H1 (cell line): ENCODE data around the gene MYBPC2. TPM values are rescaled to one million over a fixed set of nuclear protein-coding genes. Genes with fewer than 3 reads are reported as not detected.
"Not testable (repeated sequence)": the region's sequence is repeated elsewhere in the genome, so short reads cannot be mapped to it uniquely, and the experiment has no call there.

Source experiments
- CTCF ChIA-PET: fragments of 300-600 bp; sonication (Branson Sonifier 250); formaldehyde crosslinking; loops from one replicate; lab custom pipeline; 2021; ENCODE audit not compliant: partially characterized antibody; lab: Charles Lee
- POLR2A ChIA-PET: fragments of 300-600 bp; sonication (Branson Sonifier 250); formaldehyde crosslinking; loops from one replicate; lab custom pipeline; 2021; ENCODE audit warnings: inconsistent platforms; ENCODE audit not compliant: partially characterized antibody; lab: Charles Lee
- DNase-seq, 2 experiments: peaks; one replicate each; pipeline versions ENCODE4 v3.0.0 to v3.0.0-alpha.2; 2010 to 2022; ENCODE audit warnings: low spot score in 2 of 2, low read depth in 1 of 2, mixed read lengths in 1 of 2
- FAIRE-seq: peaks from 2 replicates; lab custom pipeline; 2011; peaks lifted over from hg19 to GRCh38; lab: Jason Lieb, UNC
- H2AFZ ChIP-seq: 2 replicates; pipeline ENCODE4 v1.8.1; 2012; ENCODE audit warnings: low read length, inconsistent platforms
- H2AK5ac ChIP-seq: 2 replicates; pipeline ENCODE4 v1.6.1; 2013; ENCODE audit warnings: low read depth, low read length
- H2BK120ac ChIP-seq: replicated peaks from 2 replicates; pipeline ENCODE3; 2013; ENCODE audit warnings: low read depth, low read length, inconsistent platforms
- H2BK12ac ChIP-seq: 2 replicates; pipeline ENCODE4 v1.6.1; 2013; ENCODE audit warnings: low read depth, low read length
- H2BK15ac ChIP-seq: 2 replicates; pipeline ENCODE4 v1.6.1; 2013; ENCODE audit warnings: low read length
- H2BK20ac ChIP-seq: 2 replicates; pipeline ENCODE4 v1.6.1; 2013; ENCODE audit warnings: low read length
- H2BK5ac ChIP-seq: 2 replicates; pipeline ENCODE4 v1.6.1; 2013; ENCODE audit warnings: low read depth, low read length
- H3K14ac ChIP-seq: 2 replicates; pipeline ENCODE4 v1.6.1; 2013; ENCODE audit warnings: inconsistent platforms; ENCODE audit not compliant: insufficient read length
- H3K18ac ChIP-seq: 2 replicates; pipeline ENCODE4 v1.6.1; 2013; ENCODE audit warnings: low read length; ENCODE audit errors: extremely low read depth
- H3K23ac ChIP-seq: 2 replicates; pipeline ENCODE4 v1.6.1; 2013; ENCODE audit warnings: inconsistent platforms; ENCODE audit not compliant: insufficient read length
- H3K23me2 ChIP-seq: 2 replicates; pipeline ENCODE4 v1.6.1; 2013; ENCODE audit warnings: low read depth, low read length
- H3K27ac ChIP-seq: 2 replicates; pipeline ENCODE4 v1.6.1; 2011; ENCODE audit warnings: low read depth, low read length, inconsistent platforms
- H3K27me3 ChIP-seq, 4 experiments: replicated peaks in 1 of 4; 1 replicate in 1 of 4; 2 replicates in 3 of 4; pipeline versions ENCODE4 v1.6.1 to v1.8.1; 2011 to 2013; ENCODE audit warnings: low read length in 3 of 4, mild to moderate bottlenecking in 3 of 4, inconsistent platforms in 2 of 4, mixed read lengths in 2 of 4, moderate library complexity in 1 of 4; ENCODE audit not compliant: control insufficient read depth in 3 of 4, insufficient read depth in 3 of 4; ENCODE audit errors: extremely low read depth in 1 of 4
- H3K36me3 ChIP-seq, 4 experiments: 2 replicates each; pipeline versions ENCODE4 v1.6.1 to v1.8.1; 2011 to 2013; ENCODE audit warnings: mild to moderate bottlenecking in 4 of 4, low read length in 3 of 4, moderate library complexity in 2 of 4, control low read depth in 1 of 4, inconsistent platforms in 1 of 4; ENCODE audit not compliant: insufficient read depth in 4 of 4, control insufficient read depth in 2 of 4
- H3K4ac ChIP-seq: replicated peaks from 2 replicates; pipeline ENCODE3; 2013; ENCODE audit warnings: low read length, low read depth, mixed read lengths, inconsistent platforms; ENCODE audit not compliant: insufficient read length
- H3K4me1 ChIP-seq, 4 experiments: replicated peaks in 1 of 4; 1 replicate in 1 of 4; 2 replicates in 3 of 4; pipeline versions ENCODE4 v1.6.1 to v1.8.1; 2011 to 2013; ENCODE audit warnings: low read length in 3 of 4, inconsistent platforms in 2 of 4, mixed read lengths in 1 of 4; ENCODE audit not compliant: insufficient read depth in 4 of 4, control insufficient read depth in 3 of 4
- H3K4me2 ChIP-seq, 2 experiments: 2 replicates each; pipeline versions ENCODE4 v1.6.1 to v1.8.1; 2011 to 2013; ENCODE audit warnings: low read depth in 2 of 2, low read length in 2 of 2, control low read depth in 1 of 2, inconsistent platforms in 1 of 2, mild to moderate bottlenecking in 1 of 2; ENCODE audit not compliant: insufficient read depth in 1 of 2
- H3K4me3 ChIP-seq, 4 experiments: fragments of 200-600, 300-600 bp in 1 of 4; sonication (generic), shearing (Covaris generic), sonication (Bioruptor Twin) in 1 of 4; 2 replicates each; pipeline versions ENCODE4 v1.5.1 to v1.8.1; 2011 to 2016; ENCODE audit warnings: low read length in 4 of 4, low read depth in 3 of 4, control low read depth in 2 of 4, inconsistent platforms in 2 of 4, mild to moderate bottlenecking in 2 of 4, mixed read lengths in 1 of 4, moderate library complexity in 1 of 4; ENCODE audit not compliant: insufficient read depth in 2 of 4; ENCODE audit errors: extremely low read depth in 1 of 4
- H3K56ac ChIP-seq: replicated peaks from 2 replicates; pipeline ENCODE3; 2013; ENCODE audit warnings: low read depth, mild to moderate bottlenecking, mixed read lengths, low read length, inconsistent platforms; ENCODE audit not compliant: insufficient read length
- H3K79me1 ChIP-seq: 2 replicates; pipeline ENCODE4 v1.6.1; 2013; ENCODE audit warnings: low read depth, low read length, control low read depth
- H3K79me2 ChIP-seq, 2 experiments: 2 replicates each; pipeline versions ENCODE4 v1.6.1 to v1.8.1; 2012 to 2013; ENCODE audit warnings: low read length in 2 of 2, mild to moderate bottlenecking in 2 of 2, inconsistent platforms in 1 of 2; ENCODE audit not compliant: insufficient read depth in 2 of 2, control insufficient read depth in 1 of 2
- H3K9ac ChIP-seq, 4 experiments: replicated peaks in 1 of 4; 1 replicate in 1 of 4; 2 replicates in 3 of 4; pipeline versions ENCODE4 v1.6.1 to v1.8.1; 2011 to 2013; ENCODE audit warnings: low read depth in 3 of 4, low read length in 3 of 4, control low read depth in 2 of 4, mild to moderate bottlenecking in 2 of 4, moderate library complexity in 2 of 4, inconsistent platforms in 1 of 4; ENCODE audit errors: extremely low read depth in 1 of 4
- H3K9me3 ChIP-seq, 2 experiments: 2 replicates each; pipeline versions ENCODE4 v1.6.1 to v1.8.1; 2012 to 2013; ENCODE audit warnings: mild to moderate bottlenecking in 2 of 2, moderate library complexity in 2 of 2, control low read depth in 1 of 2, inconsistent platforms in 1 of 2, low read depth in 1 of 2, low read length in 1 of 2, mixed read lengths in 1 of 2; ENCODE audit not compliant: insufficient read depth in 2 of 2
- H4K20me1 ChIP-seq, 2 experiments: replicated peaks in 1 of 2; 2 replicates each; pipeline versions ENCODE3 to v1.8.1; 2011 to 2013; ENCODE audit warnings: inconsistent platforms in 2 of 2, low read length in 2 of 2, mild to moderate bottlenecking in 1 of 2; ENCODE audit not compliant: insufficient read depth in 2 of 2, control insufficient read depth in 1 of 2
- H4K5ac ChIP-seq: 2 replicates; pipeline ENCODE4 v1.6.1; 2013; ENCODE audit warnings: low read length, low read depth, mixed read lengths, inconsistent platforms; ENCODE audit not compliant: insufficient read length
- H4K8ac ChIP-seq: 2 replicates; pipeline ENCODE4 v1.8.0; 2013; ENCODE audit warnings: mild to moderate bottlenecking, moderate library complexity, low read length, inconsistent platforms; ENCODE audit not compliant: insufficient read depth; ENCODE audit errors: extremely low read depth
- H4K91ac ChIP-seq: replicated peaks from 2 replicates; pipeline ENCODE3; 2013; ENCODE audit warnings: low read length, mixed read lengths, inconsistent platforms; ENCODE audit not compliant: insufficient read length
- WGBS, 2 experiments: shearing (Covaris generic) in 1 of 2; methylation state at CpG; one replicate each; pipeline versions ENCODE4 v1.1.6 to v1.1.7; 2013 to 2015; ENCODE audit warnings: low lambda C conversion rate in 2 of 2, mixed read lengths in 2 of 2, inconsistent platforms in 1 of 2, low coverage in 1 of 2, missing lambda C conversion rate in 1 of 2; ENCODE audit not compliant: insufficient replicate concordance in 2 of 2, insufficient coverage in 1 of 2, insufficient read length in 1 of 2; ENCODE audit errors: extremely low coverage in 1 of 2, missing lambda C conversion rate in 1 of 2; 5-methylcytosine and 5-hydroxymethylcytosine counted together
- polyA plus RNA-seq, 7 experiments: library from polyadenylated mRNA; depleted of rRNA in 3 of 7; stranded (reverse) in 5 of 7; unstranded in 2 of 7; fragments of >200 nt in 5 of 7; fragments of 200-250 nt in 2 of 7; gene quantifications; 1 replicate in 5 of 7; 2 replicates in 1 of 7; 4 replicates in 1 of 7; pipeline versions ENCODE4 v1.2.1 to v1.2.3, GENCODE V29; 2011 to 2013; ENCODE audit warnings: missing spikeins in 2 of 7, mixed read lengths in 2 of 7
- total RNA-seq: library from RNA; stranded (reverse); fragmentation: NEBNext Ultra II Directional; extraction: Animal tissue kit (Norgen Biotek cat#: 25700); gene quantifications from 2 replicates; pipeline ENCODE4 v1.2.1, GENCODE V29; 2021

MYBPC2 gene
- total and polyA plus RNA-seq, 2 of the 8 experiments (the other 6 are each of a cell fraction or from before 2014, with no cell fraction given), result 1.8 to 3.1 TPM

GRCh38 chr19:50390295-50390694 lies 42.4 kb upstream of the MYBPC2 start:
- not testable (repeated sequence) for H4K8ac ChIP-seq, H3K56ac ChIP-seq, H3K9ac ChIP-seq, H2BK12ac ChIP-seq, H3K4ac ChIP-seq, H4K91ac ChIP-seq, FAIRE-seq, H2BK5ac ChIP-seq, H3K23ac ChIP-seq, DNase-seq, H2AFZ ChIP-seq, H4K5ac ChIP-seq, H2BK15ac ChIP-seq, H3K14ac ChIP-seq, H3K18ac ChIP-seq, H3K23me2 ChIP-seq, H2BK120ac ChIP-seq, H3K27ac ChIP-seq, H3K4me3 ChIP-seq, H3K4me2 ChIP-seq, H3K4me1 ChIP-seq, H2BK20ac ChIP-seq, H3K27me3 ChIP-seq, H2AK5ac ChIP-seq
- ChIA-PET CTCF (interaction anchor here (0.6 kb wide), 1 partner anchor 80 kb away, joined by 3 read pairs; no protein-coding TSS in a partner anchor), POLR2A (interaction anchor here (1.3 kb wide), 1 partner anchor 9 kb away, joined by 3 read pairs; no protein-coding TSS in a partner anchor)
- WGBS, 2 experiments, result 97% methylated on average over 3 of the region's 3 CpGs; no CpG with 5 or more reads in 1 of the 2 experiments
- H4K20me1 ChIP-seq, result peaks cover 5 to 12% of the 10 kb centered on the region in 2 experiments
- H3K36me3 ChIP-seq, result peaks cover 6 to 28% (median 15%) of the 10 kb centered on the region in 4 experiments; a peak in 7 of 8 replicates
- H3K79me2 ChIP-seq, result peaks cover 8 to 60% of the 10 kb centered on the region in 2 experiments; a peak in 3 of 4 replicates
- peaks cover 4 to 14% of the 10 kb centered on the region in 2 experiments; a peak in 2 of 4 replicates for H3K9me3 ChIP-seq
- peaks cover 12% of the 10 kb centered on the region for H3K79me1 ChIP-seq

- H3K79me2 ChIP-seq, result peaks cover 3 to 58% of the 10 kb centered on the region in 2 experiments; a peak in 3 of 4 replicates
- H4K8ac ChIP-seq, H3K4me3 ChIP-seq, DNase-seq, H2AK5ac ChIP-seq, H2AFZ ChIP-seq, POLR2A ChIA-PET, H2BK120ac ChIP-seq, H4K91ac ChIP-seq, H3K18ac ChIP-seq, H3K4ac ChIP-seq, H3K14ac ChIP-seq, H3K4me2 ChIP-seq, H2BK12ac ChIP-seq, H3K79me1 ChIP-seq, FAIRE-seq, H3K23ac ChIP-seq, H3K9ac ChIP-seq, H2BK15ac ChIP-seq, H4K5ac ChIP-seq, H3K4me1 ChIP-seq, H3K56ac ChIP-seq, H2BK5ac ChIP-seq, H4K20me1 ChIP-seq, H3K23me2 ChIP-seq, H3K27ac ChIP-seq, H2BK20ac ChIP-seq, H3K27me3 ChIP-seq: not testable (repeated sequence)
- H3K9me3 ChIP-seq, result peaks cover 4 to 14% of the 10 kb centered on the region in 2 experiments; a peak in 2 of 4 replicates
- CTCF ChIA-PET, result interaction anchor here (1.0 kb wide), 1 partner anchor 24 kb away, joined by 4 read pairs; no protein-coding TSS in a partner anchor
- peaks cover 6 to 28% (median 15%) of the 10 kb centered on the region in 4 experiments; a peak in 7 of 8 replicates for H3K36me3 ChIP-seq
- WGBS, 2 experiments, result 96% methylated on average over 15 of the region's 23 CpGs; no CpG with 5 or more reads in 1 of the 2 experiments
These were observed 41.7 kb upstream of the MYBPC2 start for GRCh38 chr19:50390952-50391351.
